ENCODE data around the gene APBA2. TPM values are rescaled to one million over a fixed set of nuclear protein-coding genes. Genes with fewer than 3 reads are reported as not detected.
"Not testable (repeated sequence)": the region's sequence is repeated elsewhere in the genome, so short reads cannot be mapped to it uniquely, and the experiment has no call there.

APBA2 gene
- total and polyA plus RNA-seq, 2 donors from 2014 or later, result 1.0 to 6.1 TPM

GRCh38 chr15:29024662-29025061, 138.9 kb downstream of the APBA2 start:
- H3K27ac ChIP-seq (ENCODE audit: low read depth in 2 of 2, low read length in 2 of 2), result no peak overlapping the region
- no peak overlapping the region for H3K9ac ChIP-seq (ENCODE audit: low read length in 3 of 3)
- no peak for FAIRE-seq
- DNase-seq, result no peak
- peaks cover 0 to 3% (median 0%) of the 10 kb centered on the region in 3 donors for H3K9me3 ChIP-seq (ENCODE audit: control insufficient read depth in 2 of 3, insufficient read depth in 1 of 3, low read length in 3 of 3)
- intact Hi-C loops (cut with DNase I), result no loop called here
- no peaks in the 10 kb centered on the region for H3K27me3 ChIP-seq (ENCODE audit: control insufficient read depth, insufficient read depth, low read length)
- no peaks in the 10 kb centered on the region for H3K4me1 ChIP-seq (ENCODE audit: control insufficient read depth in 2 of 3, insufficient read depth in 2 of 3, low read depth in 1 of 3, low read length in 3 of 3)
- TF ChIP-seq CTCF (IDR thresholded peaks at IDR 0.05; ENCODE audit: borderline replicate concordance, extremely low read depth, insufficient read depth), result no peak
- no peak overlapping the region for H3K4me3 ChIP-seq (ENCODE audit: low read length in 3 of 3)
- no peaks in the 10 kb centered on the region for H3K36me3 ChIP-seq (ENCODE audit: control insufficient read depth in 2 of 3, insufficient read depth in 3 of 3, low read length in 3 of 3)

DNA sequence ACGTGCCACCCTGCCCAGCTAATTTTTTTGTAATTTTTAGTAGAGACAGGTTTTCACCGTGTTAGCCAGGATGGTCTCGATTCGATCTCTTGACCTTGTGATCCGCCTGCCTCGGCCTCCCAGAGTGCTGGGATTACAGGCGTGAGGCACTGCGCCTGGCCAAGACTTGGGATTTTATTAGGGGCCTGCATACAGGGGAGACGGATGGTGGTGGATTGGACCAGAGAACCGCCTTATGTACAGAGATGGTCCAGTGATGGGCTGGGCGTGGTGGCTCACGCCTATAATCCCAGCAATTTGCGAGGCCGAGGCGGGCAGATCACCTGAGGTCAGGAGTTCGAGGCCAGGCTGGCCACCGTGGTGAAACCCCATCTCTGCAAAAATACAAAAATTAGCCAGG, 139.6 kb downstream of the APBA2 start:
- H3K9me3 ChIP-seq (ENCODE audit: control insufficient read depth in 2 of 3, insufficient read depth in 1 of 3, low read length in 3 of 3); H3K27ac ChIP-seq (ENCODE audit: low read depth in 2 of 2, low read length in 2 of 2); H3K4me1 ChIP-seq (ENCODE audit: control insufficient read depth in 2 of 3, insufficient read depth in 2 of 3, low read depth in 1 of 3, low read length in 3 of 3); intact Hi-C loops (cut with DNase I); H3K36me3 ChIP-seq (ENCODE audit: control insufficient read depth in 2 of 3, insufficient read depth in 3 of 3, low read length in 3 of 3); H3K4me3 ChIP-seq (ENCODE audit: low read length in 3 of 3); FAIRE-seq; DNase-seq; H3K27me3 ChIP-seq (ENCODE audit: control insufficient read depth, insufficient read depth, low read length); H3K9ac ChIP-seq (ENCODE audit: low read length in 3 of 3): not testable (repeated sequence)

- H3K27me3 ChIP-seq (ENCODE audit: control insufficient read depth, insufficient read depth, low read length); H3K36me3 ChIP-seq (ENCODE audit: control insufficient read depth in 2 of 3, insufficient read depth in 3 of 3, low read length in 3 of 3); H3K4me1 ChIP-seq (ENCODE audit: control insufficient read depth in 2 of 3, insufficient read depth in 2 of 3, low read depth in 1 of 3, low read length in 3 of 3); intact Hi-C loops (cut with DNase I); DNase-seq; H3K4me3 ChIP-seq (ENCODE audit: low read length in 3 of 3); H3K9me3 ChIP-seq (ENCODE audit: control insufficient read depth in 2 of 3, insufficient read depth in 1 of 3, low read length in 3 of 3); H3K27ac ChIP-seq (ENCODE audit: low read depth in 2 of 2, low read length in 2 of 2); H3K9ac ChIP-seq (ENCODE audit: low read length in 3 of 3); FAIRE-seq: not testable (repeated sequence)
These were observed 142.4 kb downstream of the APBA2 start for GRCh38 chr15:29028158-29028557.

- H3K4me3 ChIP-seq (ENCODE audit: low read length in 3 of 3), result no peak overlapping the region
- DNase-seq (no peak), FAIRE-seq (no peak)
- no peaks in the 10 kb centered on the region for H3K4me1 ChIP-seq (ENCODE audit: control insufficient read depth in 2 of 3, insufficient read depth in 2 of 3, low read depth in 1 of 3, low read length in 3 of 3)
- no peak overlapping the region for H3K27ac ChIP-seq (ENCODE audit: low read depth in 2 of 2, low read length in 2 of 2)
- no peaks in the 10 kb centered on the region for H3K36me3 ChIP-seq (ENCODE audit: control insufficient read depth in 2 of 3, insufficient read depth in 3 of 3, low read length in 3 of 3)
- intact Hi-C loops (cut with DNase I), result no loop called here
- no peak for TF ChIP-seq CTCF (IDR thresholded peaks at IDR 0.05; ENCODE audit: borderline replicate concordance, extremely low read depth, insufficient read depth)
- H3K27me3 ChIP-seq (ENCODE audit: control insufficient read depth, insufficient read depth, low read length), result no peaks in the 10 kb centered on the region
- peaks cover 0 to 3% (median 0%) of the 10 kb centered on the region in 3 donors for H3K9me3 ChIP-seq (ENCODE audit: control insufficient read depth in 2 of 3, insufficient read depth in 1 of 3, low read length in 3 of 3)
- H3K9ac ChIP-seq (ENCODE audit: low read length in 3 of 3), result no peak overlapping the region
These were observed 143.9 kb downstream of the APBA2 start for GRCh38 chr15:29029651-29030195.
